IPS DF 4.7 (cell line): ENCODE measurements around the gene NLRC5.
"Not testable (repeated sequence)": the region's sequence is repeated elsewhere in the genome, so short reads cannot be mapped to it uniquely, and the experiment has no call there.

ENCODE experiments used
- DNase-seq: peaks from one replicate; pipeline ENCODE4 v3.0.0-alpha.2; 2013; ENCODE audit warnings: low spot score; ENCODE audit errors: extremely low read depth

NLRC5 gene

DNA sequence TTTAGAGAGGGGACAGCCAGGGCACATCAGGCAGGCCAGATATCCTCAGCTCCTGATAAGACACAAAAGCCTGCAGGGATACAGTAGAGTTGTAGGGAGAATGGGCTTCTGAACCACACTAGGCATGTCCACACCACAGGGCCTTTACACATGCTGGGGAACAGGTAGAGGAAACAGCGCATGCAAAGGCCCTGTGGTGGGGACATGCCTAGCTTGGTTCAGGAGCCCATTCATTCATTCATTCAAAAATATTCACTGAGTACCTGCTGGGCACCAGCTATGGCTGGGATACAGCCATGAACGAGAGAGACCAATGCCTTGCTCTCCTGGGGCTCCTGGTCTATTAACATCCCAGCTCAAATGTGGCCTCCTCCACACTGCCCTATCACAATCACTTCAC, 107.4 kb downstream of the NLRC5 start:
- DNase-seq = no peak

- no peak for DNase-seq
Observed at GRCh38 chr16:57098188-57098841, 109.0 kb downstream of the NLRC5 start.

DNA sequence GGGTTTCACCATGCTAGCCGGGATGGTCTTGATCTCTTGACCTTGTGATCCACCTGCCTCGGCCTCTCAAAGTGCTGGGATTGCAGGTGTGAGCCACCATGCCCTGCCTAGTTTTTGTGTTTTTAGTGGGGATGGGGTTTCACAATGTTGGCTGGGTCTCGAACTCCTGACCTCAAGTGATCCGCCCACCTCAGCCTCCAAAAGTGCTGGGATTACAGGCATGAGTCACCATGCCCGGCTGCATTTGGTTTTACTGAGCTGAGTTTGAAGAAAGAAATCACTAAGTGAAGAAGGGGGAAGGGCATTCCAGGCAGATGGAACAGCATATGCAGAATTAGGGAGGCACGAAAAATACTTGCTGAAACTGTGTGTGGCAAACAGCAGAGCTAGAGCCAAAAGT, 110.6 kb downstream of the NLRC5 start:
- DNase-seq = not testable (repeated sequence)

DNA sequence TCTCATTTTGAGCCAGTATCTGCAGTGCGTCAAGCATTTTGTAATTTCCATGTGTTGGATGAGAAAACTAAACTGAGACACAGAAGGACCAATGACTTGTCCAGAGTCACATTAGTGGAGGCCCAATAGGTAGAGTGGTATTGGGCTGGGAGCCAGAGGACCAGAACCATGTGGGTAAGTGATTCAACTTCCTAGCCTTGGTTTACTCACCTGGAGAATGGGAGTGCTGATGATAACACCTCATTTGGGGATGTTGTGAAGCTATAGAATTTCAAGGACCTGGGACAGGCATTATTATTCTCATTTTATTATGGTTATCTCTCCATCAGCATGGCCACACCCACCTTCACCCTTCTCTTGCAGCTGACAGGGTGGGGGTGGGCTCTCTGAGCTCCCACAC, 111.1 kb downstream of the NLRC5 start:
- no peak for DNase-seq

GRCh38 chr16:57102888-57103851, 113.8 kb downstream of the NLRC5 start:
- no peak for DNase-seq

- no peak for DNase-seq
Observed at GRCh38 chr16:57104706-57105105, 115.3 kb downstream of the NLRC5 start.

DNA sequence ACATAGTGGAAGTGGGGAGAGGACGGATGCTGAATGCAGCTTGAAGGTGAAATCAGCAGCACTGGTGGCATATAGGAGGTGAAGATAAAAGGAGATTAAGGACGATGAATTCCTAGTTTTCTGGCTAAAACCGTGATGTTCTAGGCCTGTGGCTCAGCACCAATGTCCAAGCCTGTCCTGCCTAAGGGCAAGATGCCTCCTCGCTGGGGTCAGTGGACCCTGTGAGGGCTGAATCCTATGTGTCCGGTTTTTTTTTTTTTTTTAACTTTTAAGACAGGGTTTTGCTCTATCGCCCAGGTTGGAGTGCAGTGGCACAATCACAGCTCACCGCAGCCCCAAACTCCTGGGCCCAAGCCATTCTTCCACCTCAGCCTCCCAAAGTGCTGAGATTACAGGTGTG, 115.8 kb downstream of the NLRC5 start:
- DNase-seq = no peak

- DNase-seq = no peak
Observed at GRCh38 chr16:57106767-57107166, 117.4 kb downstream of the NLRC5 start.

GRCh38 chr16:57107321-57107922, 118.1 kb downstream of the NLRC5 start:
- no peak for DNase-seq

GRCh38 chr16:57108432-57108831, 119.1 kb downstream of the NLRC5 start:
- DNase-seq = no peak

- not testable (repeated sequence) for DNase-seq
Observed at GRCh38 chr16:57109259-57110105, 120.1 kb downstream of the NLRC5 start.

GRCh38 chr16:57110937-57111336, 121.6 kb downstream of the NLRC5 start:
- DNase-seq = no peak

- no peak for DNase-seq
Observed at GRCh38 chr16:57111420-57111819, 122.1 kb downstream of the NLRC5 start.

GRCh38 chr16:57112403-57113041, 123.2 kb downstream of the NLRC5 start:
- DNase-seq = no peak

DNA sequence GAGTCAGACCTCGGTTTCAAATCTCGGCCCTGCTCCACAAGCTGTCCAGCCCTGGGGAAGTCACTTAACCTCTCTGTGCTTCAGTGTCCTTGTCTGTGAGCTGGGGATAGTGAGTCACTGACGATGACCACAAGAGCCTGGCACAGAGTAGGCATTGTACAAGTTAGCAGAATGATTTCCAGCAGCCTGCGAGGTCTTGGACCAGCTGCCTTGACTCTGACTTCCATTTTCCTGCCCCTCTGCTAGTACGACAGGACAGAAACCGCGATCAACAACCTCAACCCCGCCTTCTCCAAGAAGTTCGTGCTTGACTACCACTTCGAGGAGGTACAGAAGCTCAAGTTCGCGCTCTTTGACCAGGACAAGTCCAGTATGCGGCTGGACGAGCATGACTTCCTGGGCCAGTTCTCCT, 123.7 kb downstream of the NLRC5 start:
- no peak for DNase-seq

GRCh38 chr16:57113664-57114063, 124.3 kb downstream of the NLRC5 start:
- DNase-seq = no peak

GRCh38 chr16:57115168-57115513, 125.8 kb downstream of the NLRC5 start:
- no peak for DNase-seq

- DNase-seq = no peak
Observed at GRCh38 chr16:57115514-57116182, 126.3 kb downstream of the NLRC5 start.

DNA sequence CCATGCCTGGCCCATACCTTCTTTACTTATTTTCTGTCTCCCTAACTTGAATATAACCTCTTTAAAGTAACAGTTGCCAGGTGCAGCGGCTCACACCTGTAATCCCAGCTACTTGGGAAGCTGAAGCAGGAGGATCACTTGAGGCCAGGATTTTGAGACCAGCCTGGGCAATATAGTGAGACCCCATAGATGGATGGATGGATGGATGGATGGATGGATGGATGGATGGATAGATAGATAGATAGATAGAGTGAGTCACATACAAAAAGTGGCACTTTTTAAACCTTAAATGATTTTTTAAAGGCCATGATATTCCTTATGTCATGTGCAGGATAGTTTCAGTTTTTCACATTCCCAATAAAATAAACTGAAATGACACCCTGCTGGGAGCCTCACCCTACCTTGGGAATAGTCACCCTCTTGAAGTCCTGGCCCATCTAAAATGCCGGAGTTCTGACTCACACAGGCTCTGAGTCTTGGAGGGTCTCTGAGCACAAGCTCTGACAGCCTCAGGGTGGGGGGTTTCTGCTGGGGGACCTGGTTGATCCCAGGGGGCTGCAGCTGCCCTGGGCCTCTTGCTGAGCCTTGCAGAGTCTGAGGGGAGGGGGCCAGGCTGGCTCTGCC, 129.2 kb downstream of the NLRC5 start:
- DNase-seq = no peak
